KMS-11 (cell line): ENCODE data around the gene BRINP1.

Source experiments
- H2AFZ ChIP-seq: fragments of 200-600 bp; sonication (generic); 2 replicates; pipeline ENCODE4 v1.6.1; 2016; ENCODE audit warnings: antibody characterized with exemption, mixed run types, low read depth
- H3K27ac ChIP-seq: fragments of 200-600 bp; sonication (generic); 2 replicates; pipeline ENCODE4 v1.6.1; 2016; ENCODE audit warnings: mild to moderate bottlenecking, mixed run types
- H3K27me3 ChIP-seq: fragments of 200-600 bp; sonication (generic); 2 replicates; pipeline ENCODE4 v1.6.1; 2017; ENCODE audit warnings: mild to moderate bottlenecking, low read depth, mixed run types, moderate library complexity; ENCODE audit not compliant: insufficient read depth
- H3K36me3 ChIP-seq: fragments of 200-600 bp; sonication (generic); 2 replicates; pipeline ENCODE4 v1.6.1; 2017; ENCODE audit warnings: mild to moderate bottlenecking, mixed run types; ENCODE audit not compliant: insufficient read depth
- H3K4me1 ChIP-seq: fragments of 200-600 bp; sonication (generic); 2 replicates; pipeline ENCODE4 v1.6.1; 2016; ENCODE audit warnings: mild to moderate bottlenecking, low read depth, mixed run types; ENCODE audit not compliant: poor library complexity, severe bottlenecking
- H3K4me2 ChIP-seq: fragments of 200-600 bp; sonication (generic); 2 replicates; pipeline ENCODE4 v1.7.0; 2016; ENCODE audit warnings: mild to moderate bottlenecking, mixed run types
- H3K4me3 ChIP-seq: fragments of 200-600 bp; sonication (generic); IDR thresholded peaks from 2 replicates; pipeline ENCODE4 v1.6.1; 2017; ENCODE audit warnings: low read depth, low read length, mixed read lengths; ENCODE audit not compliant: insufficient read depth
- H3K79me2 ChIP-seq: fragments of 200-600 bp; sonication (generic); 2 replicates; pipeline ENCODE4 v1.6.1; 2016; ENCODE audit warnings: low read depth, mixed run types; ENCODE audit not compliant: insufficient read depth
- H3K9ac ChIP-seq: fragments of 200-600 bp; sonication (generic); 2 replicates; pipeline ENCODE4 v1.6.1; 2016; ENCODE audit warnings: mild to moderate bottlenecking, mixed run types
- H4K20me1 ChIP-seq: fragments of 200-600 bp; sonication (generic); 2 replicates; pipeline ENCODE4 v1.6.1; 2016; ENCODE audit warnings: mild to moderate bottlenecking, mixed run types; ENCODE audit not compliant: insufficient read depth
- TF ChIP-seq, protein P1 (sequence below): fragments of 200-600 bp; sonication (generic); conservative IDR thresholded peaks from 2 replicates; pipeline ENCODE4 v1.6.1; 2017; ENCODE audit warnings: low read depth, mild to moderate bottlenecking, antibody characterized with exemption, low read length, moderate library complexity, mixed read lengths

The BRINP1 gene

GRCh38 chr9:119252671-119253299, 116.5 kb downstream of the BRINP1 start:
- no peak overlapping the region for H3K4me2 ChIP-seq
- H3K36me3 ChIP-seq, result no peaks in the 10 kb centered on the region
- TF ChIP-seq, protein P1, sequence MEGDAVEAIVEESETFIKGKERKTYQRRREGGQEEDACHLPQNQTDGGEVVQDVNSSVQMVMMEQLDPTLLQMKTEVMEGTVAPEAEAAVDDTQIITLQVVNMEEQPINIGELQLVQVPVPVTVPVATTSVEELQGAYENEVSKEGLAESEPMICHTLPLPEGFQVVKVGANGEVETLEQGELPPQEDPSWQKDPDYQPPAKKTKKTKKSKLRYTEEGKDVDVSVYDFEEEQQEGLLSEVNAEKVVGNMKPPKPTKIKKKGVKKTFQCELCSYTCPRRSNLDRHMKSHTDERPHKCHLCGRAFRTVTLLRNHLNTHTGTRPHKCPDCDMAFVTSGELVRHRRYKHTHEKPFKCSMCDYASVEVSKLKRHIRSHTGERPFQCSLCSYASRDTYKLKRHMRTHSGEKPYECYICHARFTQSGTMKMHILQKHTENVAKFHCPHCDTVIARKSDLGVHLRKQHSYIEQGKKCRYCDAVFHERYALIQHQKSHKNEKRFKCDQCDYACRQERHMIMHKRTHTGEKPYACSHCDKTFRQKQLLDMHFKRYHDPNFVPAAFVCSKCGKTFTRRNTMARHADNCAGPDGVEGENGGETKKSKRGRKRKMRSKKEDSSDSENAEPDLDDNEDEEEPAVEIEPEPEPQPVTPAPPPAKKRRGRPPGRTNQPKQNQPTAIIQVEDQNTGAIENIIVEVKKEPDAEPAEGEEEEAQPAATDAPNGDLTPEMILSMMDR, result no peak
- no peak overlapping the region for H3K4me3 ChIP-seq
- H3K4me1 ChIP-seq, result no peaks in the 10 kb centered on the region
- no peaks in the 10 kb centered on the region for H4K20me1 ChIP-seq
- H3K79me2 ChIP-seq, result no peaks in the 10 kb centered on the region
- no peak overlapping the region for H3K9ac ChIP-seq
- no peak overlapping the region for H2AFZ ChIP-seq
- no peaks in the 10 kb centered on the region for H3K27me3 ChIP-seq
- no peak overlapping the region for H3K27ac ChIP-seq

- no peak overlapping the region for H3K4me3 ChIP-seq
- no peaks in the 10 kb centered on the region for H3K79me2 ChIP-seq
- no peaks in the 10 kb centered on the region for H3K36me3 ChIP-seq
- H3K9ac ChIP-seq, result no peak overlapping the region
- no peaks in the 10 kb centered on the region for H3K4me1 ChIP-seq
- H3K4me2 ChIP-seq, result no peak overlapping the region
- H2AFZ ChIP-seq, result no peak overlapping the region
- TF ChIP-seq, protein P1, result no peak
- no peaks in the 10 kb centered on the region for H4K20me1 ChIP-seq
- no peak overlapping the region for H3K27ac ChIP-seq
- no peaks in the 10 kb centered on the region for H3K27me3 ChIP-seq
Measured at GRCh38 chr9:119251936-119252335, 117.3 kb downstream of the BRINP1 start.

DNA sequence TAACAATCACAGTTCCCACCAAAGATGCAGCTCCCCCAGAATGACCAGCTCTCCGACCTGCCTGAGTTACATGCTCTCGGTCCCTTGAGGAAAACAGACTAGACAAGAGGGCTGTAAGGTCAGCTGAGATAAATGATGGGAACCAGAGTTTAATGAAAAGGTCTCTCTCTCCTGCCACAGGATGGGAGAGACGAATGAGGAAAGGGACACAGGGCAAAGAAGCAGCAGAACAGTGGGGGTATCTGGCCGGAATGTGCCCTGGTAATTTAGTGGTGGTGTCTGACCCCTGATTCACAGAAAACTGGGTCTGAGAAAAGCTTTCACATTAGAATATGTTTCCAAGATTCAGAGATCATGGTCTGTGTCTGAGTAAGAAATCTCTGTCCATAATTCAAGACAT, 118.5 kb downstream of the BRINP1 start:
- Histone ChIP-seq H3K4me3 (no peak overlapping the region), H3K4me1 (no peaks in the 10 kb centered on the region), H3K27ac (no peak overlapping the region), H4K20me1 (no peaks in the 10 kb centered on the region), H3K36me3 (no peaks in the 10 kb centered on the region), H3K9ac (no peak overlapping the region), H2AFZ (no peak overlapping the region), H3K79me2 (no peaks in the 10 kb centered on the region), H3K4me2 (no peak overlapping the region), H3K27me3 (no peaks in the 10 kb centered on the region)
- TF ChIP-seq, protein P1, result no peak

DNA sequence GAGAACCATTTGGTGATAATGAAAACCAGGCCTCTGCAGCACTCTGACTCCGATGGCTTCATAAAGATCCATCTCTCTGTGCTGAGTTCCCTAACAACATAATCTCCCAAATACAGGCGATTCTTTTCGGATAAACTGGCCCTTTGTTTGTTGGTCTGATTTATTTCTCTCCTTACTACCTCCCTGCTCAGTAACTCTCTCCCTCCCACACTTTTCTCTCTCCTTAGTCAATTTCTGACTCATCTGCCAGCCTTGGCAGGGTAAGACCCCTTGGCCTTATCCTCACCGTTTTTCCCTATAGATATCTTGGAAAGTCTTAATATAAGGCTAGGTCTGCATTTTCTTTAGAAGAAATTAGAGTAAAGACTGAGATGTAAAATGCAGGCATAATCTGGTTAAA, 128.7 kb downstream of the BRINP1 start:
- no peaks in the 10 kb centered on the region for H3K27me3 ChIP-seq
- H4K20me1 ChIP-seq, result no peaks in the 10 kb centered on the region
- H3K79me2 ChIP-seq, result no peaks in the 10 kb centered on the region
- no peak overlapping the region for H2AFZ ChIP-seq
- no peak overlapping the region for H3K27ac ChIP-seq
- no peak overlapping the region for H3K9ac ChIP-seq
- H3K36me3 ChIP-seq, result no peaks in the 10 kb centered on the region
- H3K4me2 ChIP-seq, result no peak overlapping the region
- no peak overlapping the region for H3K4me3 ChIP-seq
- H3K4me1 ChIP-seq, result no peaks in the 10 kb centered on the region
- TF ChIP-seq, protein P1, result no peak
